Measurements from ENCODE around the gene KCNJ10.

DNA sequence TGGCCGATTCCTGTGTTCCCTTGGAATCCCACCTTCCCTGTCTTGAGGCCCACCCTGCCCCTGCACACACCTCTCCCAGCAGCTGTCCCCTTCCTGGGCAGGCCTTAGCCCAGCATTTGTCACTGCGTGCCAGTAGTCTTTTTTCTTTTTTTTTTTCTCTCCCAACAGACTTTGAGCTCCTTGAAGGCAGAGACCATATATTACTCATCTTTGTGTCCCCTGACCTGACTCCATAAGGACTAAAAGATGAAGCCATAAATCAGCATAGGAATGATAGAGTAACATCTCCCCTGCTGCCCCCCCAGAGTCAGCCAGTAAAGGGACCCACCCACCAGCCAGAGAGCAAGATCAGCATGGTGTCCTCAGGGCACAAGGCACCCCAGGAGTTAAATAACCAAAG is 65.5 kb downstream of the KCNJ10 start:
- TF ChIP-seq, protein P1, sequence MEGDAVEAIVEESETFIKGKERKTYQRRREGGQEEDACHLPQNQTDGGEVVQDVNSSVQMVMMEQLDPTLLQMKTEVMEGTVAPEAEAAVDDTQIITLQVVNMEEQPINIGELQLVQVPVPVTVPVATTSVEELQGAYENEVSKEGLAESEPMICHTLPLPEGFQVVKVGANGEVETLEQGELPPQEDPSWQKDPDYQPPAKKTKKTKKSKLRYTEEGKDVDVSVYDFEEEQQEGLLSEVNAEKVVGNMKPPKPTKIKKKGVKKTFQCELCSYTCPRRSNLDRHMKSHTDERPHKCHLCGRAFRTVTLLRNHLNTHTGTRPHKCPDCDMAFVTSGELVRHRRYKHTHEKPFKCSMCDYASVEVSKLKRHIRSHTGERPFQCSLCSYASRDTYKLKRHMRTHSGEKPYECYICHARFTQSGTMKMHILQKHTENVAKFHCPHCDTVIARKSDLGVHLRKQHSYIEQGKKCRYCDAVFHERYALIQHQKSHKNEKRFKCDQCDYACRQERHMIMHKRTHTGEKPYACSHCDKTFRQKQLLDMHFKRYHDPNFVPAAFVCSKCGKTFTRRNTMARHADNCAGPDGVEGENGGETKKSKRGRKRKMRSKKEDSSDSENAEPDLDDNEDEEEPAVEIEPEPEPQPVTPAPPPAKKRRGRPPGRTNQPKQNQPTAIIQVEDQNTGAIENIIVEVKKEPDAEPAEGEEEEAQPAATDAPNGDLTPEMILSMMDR (IDR thresholded peaks at IDR 0.05) = no peak
- TF ChIP-seq ZFX (IDR thresholded peaks at IDR 0.05; ENCODE audit: borderline replicate concordance) = no peak

Data from 22Rv1 (cell line).